A549 treated with Hydrocortisone at 1 μM for 4 hours (cell line): ENCODE data around the gene TRIM8. TPM values are rescaled to one million over a fixed set of nuclear protein-coding genes. Genes with fewer than 3 reads are reported as not detected.

Experiments
- total RNA-seq: library from RNA; stranded (reverse); fragments of 200-300 nt; extraction: Qiagen RNA extraction; gene quantifications from 5 replicates; pipeline ENCODE4 v1.2.3, GENCODE V29; 2022

The TRIM8 gene
- total RNA-seq, result 45.3 to 51.3 TPM (median 46.2 TPM) in 5 replicates

GRCh38 chr10:102644066-102644645 lies at the start of gene TRIM8:
Gene TRIM8, plus strand, starts transcription at chr10:102644479. Its CDS starts 139 bp downstream, at chr10:102644618.

Other genes starting within 250 kb of the TRIM8 start
- gene NFKB2, start 248.8 kb upstream of the TRIM8 start, total RNA-seq, result 36.8 to 61.2 TPM (median 49.2 TPM) in 5 replicates
- 0.25 to 0.78 TPM (median 0.43 TPM) in 5 replicates for gene PSD, start 225.7 kb upstream of the TRIM8 start, total RNA-seq
- 5.5 to 10.7 TPM (median 8.3 TPM) in 5 replicates for gene FBXL15, start 223.6 kb upstream of the TRIM8 start, total RNA-seq
- 60.2 to 67.8 TPM (median 64.1 TPM) in 5 replicates for gene CUEDC2, start 211.9 kb upstream of the TRIM8 start, total RNA-seq
- gene C10orf95, start 192.9 kb upstream of the TRIM8 start, total RNA-seq, result 0.09 to 0.20 TPM (median 0.14 TPM) in 5 replicates
- 87.0 to 104 TPM (median 93.8 TPM) in 5 replicates for gene ACTR1A, start 141.8 kb upstream of the TRIM8 start, total RNA-seq
- gene SUFU, start 140.5 kb upstream of the TRIM8 start, total RNA-seq, result 5.8 to 8.0 TPM (median 7.3 TPM) in 5 replicates
- gene ARL3, start 69.9 kb downstream of the TRIM8 start, total RNA-seq, result 13.2 to 15.4 TPM (median 14.6 TPM) in 5 replicates
- 3.0 to 4.1 TPM (median 3.4 TPM) in 5 replicates for gene SFXN2, start 70.2 kb downstream of the TRIM8 start, total RNA-seq
- gene WBP1L, start 99.5 kb downstream of the TRIM8 start, total RNA-seq, result 23.6 to 29.5 TPM (median 26.9 TPM) in 5 replicates
- not detected in 5 replicates for gene CYP17A1, start 192.9 kb downstream of the TRIM8 start, total RNA-seq
- 22.3 to 25.3 TPM (median 22.6 TPM) in 5 replicates for gene BORCS7, start 209.8 kb downstream of the TRIM8 start, total RNA-seq
- 3.0 to 4.3 TPM (median 3.9 TPM) in 5 replicates for gene AS3MT, start 225.0 kb downstream of the TRIM8 start, total RNA-seq